Renal cortical epithelial cell (primary cell): ENCODE data around the gene FRYL. TPM values are rescaled to one million over a fixed set of nuclear protein-coding genes. Genes with fewer than 3 reads are reported as not detected.
"Not testable (repeated sequence)": the region's sequence is repeated elsewhere in the genome, so short reads cannot be mapped to it uniquely, and the experiment has no call there.

Experiments used
- DNase-seq: peaks from one replicate; pipeline ENCODE4 v3.0.0-alpha.2; 2011; ENCODE audit warnings: low read depth
- total RNA-seq: library from RNA; depleted of rRNA; stranded (reverse); fragments of >200 nt; gene quantifications from 2 replicates; pipeline ENCODE4 v1.2.3, GENCODE V29; 2014

FRYL gene
- total RNA-seq: 59.0 and 115 TPM in 2 replicates

GRCh38 chr4:48779998-48780864, at the start of gene FRYL:
Gene FRYL, minus strand, starts transcription at chr4:48780279. Its CDS starts 145,869 bp downstream, at chr4:48634410.
- DNase-seq: peak; percentile 99

GRCh38 chr4:48827622-48828021, 47.5 kb upstream of the FRYL start:
- DNase-seq: no peak

GRCh38 chr4:48821431-48821830, 41.4 kb upstream of the FRYL start:
- DNase-seq: not testable (repeated sequence)

GRCh38 chr4:48816971-48817370, 36.9 kb upstream of the FRYL start:
- no peak for DNase-seq

- not testable (repeated sequence) for DNase-seq
Observed at GRCh38 chr4:48816297-48816696, 36.2 kb upstream of the FRYL start.

GRCh38 chr4:48815483-48815882, 35.4 kb upstream of the FRYL start:
- no peak for DNase-seq

GRCh38 chr4:48813964-48814363, 33.9 kb upstream of the FRYL start:
- no peak for DNase-seq

- no peak for DNase-seq
Observed at GRCh38 chr4:48812866-48813265, 32.8 kb upstream of the FRYL start.

GRCh38 chr4:48804584-48805301, 24.7 kb upstream of the FRYL start:
- no peak for DNase-seq

GRCh38 chr4:48801016-48801715, 21.1 kb upstream of the FRYL start:
- peak; percentile 23 for DNase-seq

- not testable (repeated sequence) for DNase-seq
Observed at GRCh38 chr4:48800155-48800554, 20.1 kb upstream of the FRYL start.

GRCh38 chr4:48799157-48799556, 19.1 kb upstream of the FRYL start:
- DNase-seq: no peak

- no peak for DNase-seq
Observed at GRCh38 chr4:48798117-48798516, 18.0 kb upstream of the FRYL start.

- DNase-seq: no peak
Observed at GRCh38 chr4:48796927-48797679, 17.0 kb upstream of the FRYL start.

- no peak for DNase-seq
Observed at GRCh38 chr4:48796191-48796926, 16.3 kb upstream of the FRYL start.

- no peak for DNase-seq
Observed at GRCh38 chr4:48795108-48795507, 15.0 kb upstream of the FRYL start.

- no peak for DNase-seq
Observed at GRCh38 chr4:48792348-48793006, 12.4 kb upstream of the FRYL start.

GRCh38 chr4:48791313-48791712, 11.2 kb upstream of the FRYL start:
- DNase-seq: no peak

- DNase-seq: no peak
Observed at GRCh38 chr4:48790561-48790960, 10.5 kb upstream of the FRYL start.

GRCh38 chr4:48787056-48787455, 7.0 kb upstream of the FRYL start:
- no peak for DNase-seq
